ENCODE results near the gene SPSB4. TPM values are rescaled to one million over a fixed set of nuclear protein-coding genes. Genes with fewer than 3 reads are reported as not detected.

Gene SPSB4
- total and polyA plus RNA-seq, 2 donors (not counting 3 experiments of a cell fraction or from before 2014, with no cell fraction given): 0.06 to 0.22 TPM

- H3K36me3 ChIP-seq (ENCODE audit: control insufficient read depth in 2 of 2, extremely low read depth in 1 of 2, insufficient read depth in 2 of 2, low read length in 2 of 2): no peaks in the 10 kb centered on the region
- H3K27me3 ChIP-seq (ENCODE audit: control insufficient read depth in 2 of 2, insufficient read depth in 2 of 2, low read length in 2 of 2): peaks cover 8 to 9% of the 10 kb centered on the region in 2 experiments
- no TSS peak for BruUV-seq (replicated peaks)
- DNase-seq (ENCODE audit: low read depth, low spot score): no peak
- H4K20me1 ChIP-seq (replicated peaks; ENCODE audit: control insufficient read depth, extremely low read depth, insufficient read depth, low read length): no peaks in the 10 kb centered on the region
- no peak overlapping the region for H3K4me2 ChIP-seq (ENCODE audit: insufficient read depth, low read length)
- no peak overlapping the region for H3K9ac ChIP-seq (replicated peaks; ENCODE audit: extremely low read depth, insufficient read depth, low read length)
- H3K79me2 ChIP-seq (ENCODE audit: control insufficient read depth, insufficient read depth, low read length): no peaks in the 10 kb centered on the region
- ChIA-PET CTCF (interaction anchor here (1.0 to 3.0 kb wide), 6 partner anchors 14 to 1765 kb away, joined by 3 to 26 read pairs (median 7); partner anchors contain the start of gene PXYLP1), POLR2A (no interaction called here)
- H2AFZ ChIP-seq (ENCODE audit: low read depth, low read length): no peak overlapping the region
- no peak for FAIRE-seq
- no peaks in the 10 kb centered on the region for H3K9me1 ChIP-seq (replicated peaks; ENCODE audit: control insufficient read depth, extremely low read depth, insufficient read depth, low read length)
- H3K4me3 ChIP-seq (replicated peaks in 1 of 3; ENCODE audit: insufficient read depth in 1 of 3, low read depth in 1 of 3, low read length in 3 of 3): no peak overlapping the region
- no peaks in the 10 kb centered on the region for H3K4me1 ChIP-seq (ENCODE audit: control insufficient read depth, extremely low read depth, insufficient read depth, low read length)
- H3K27ac ChIP-seq (ENCODE audit: insufficient read depth, low read depth, low read length): no peak overlapping the region
- no peaks in the 10 kb centered on the region for H3K9me3 ChIP-seq (replicated peaks; ENCODE audit: control insufficient read depth, insufficient read depth, low read length)
- intact Hi-C loops (cut with micrococcal nuclease): no loop called here
- TF ChIP-seq, protein P1, sequence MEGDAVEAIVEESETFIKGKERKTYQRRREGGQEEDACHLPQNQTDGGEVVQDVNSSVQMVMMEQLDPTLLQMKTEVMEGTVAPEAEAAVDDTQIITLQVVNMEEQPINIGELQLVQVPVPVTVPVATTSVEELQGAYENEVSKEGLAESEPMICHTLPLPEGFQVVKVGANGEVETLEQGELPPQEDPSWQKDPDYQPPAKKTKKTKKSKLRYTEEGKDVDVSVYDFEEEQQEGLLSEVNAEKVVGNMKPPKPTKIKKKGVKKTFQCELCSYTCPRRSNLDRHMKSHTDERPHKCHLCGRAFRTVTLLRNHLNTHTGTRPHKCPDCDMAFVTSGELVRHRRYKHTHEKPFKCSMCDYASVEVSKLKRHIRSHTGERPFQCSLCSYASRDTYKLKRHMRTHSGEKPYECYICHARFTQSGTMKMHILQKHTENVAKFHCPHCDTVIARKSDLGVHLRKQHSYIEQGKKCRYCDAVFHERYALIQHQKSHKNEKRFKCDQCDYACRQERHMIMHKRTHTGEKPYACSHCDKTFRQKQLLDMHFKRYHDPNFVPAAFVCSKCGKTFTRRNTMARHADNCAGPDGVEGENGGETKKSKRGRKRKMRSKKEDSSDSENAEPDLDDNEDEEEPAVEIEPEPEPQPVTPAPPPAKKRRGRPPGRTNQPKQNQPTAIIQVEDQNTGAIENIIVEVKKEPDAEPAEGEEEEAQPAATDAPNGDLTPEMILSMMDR (IDR thresholded peaks at IDR 0.05; ENCODE audit: extremely low read depth in 1 of 2, insufficient read depth in 1 of 2, low read depth in 1 of 2, low read length in 2 of 2): no peak
- TF ChIP-seq FOS (IDR thresholded peaks at IDR 0.05; ENCODE audit: borderline replicate concordance, insufficient read depth, low read length): no peak
- dilution Hi-C loops (cut with MboI; ENCODE audit: extremely low pct_ligation_motif_present, low sequenced_read_pairs): no loop called here
These were observed 142.1 kb downstream of the SPSB4 start for GRCh38 chr3:141193066-141193830.

Other genes with a start within 250 kb of the SPSB4 start
- gene SLC25A36, start 109.5 kb upstream of the SPSB4 start, total RNA-seq: 37.4 and 38.8 TPM in 2 replicates
- 12.5 and 17.7 TPM in 2 replicates for gene SLC25A36, start 109.5 kb upstream of the SPSB4 start, polyA plus RNA-seq
- gene PXYLP1, start 180.5 kb downstream of the SPSB4 start, total RNA-seq: 0.88 and 1.7 TPM in 2 replicates
- gene PXYLP1, start 180.5 kb downstream of the SPSB4 start, polyA plus RNA-seq: 0.84 and 1.5 TPM in 2 replicates